GM10248 (cell line): Measurements from ENCODE around the gene PPY.

Experiments used
- CTCF ChIA-PET: fragments of 300-600 bp; sonication (Branson Sonifier 250); formaldehyde crosslinking; extraction: SDS; loops from one replicate; lab custom pipeline; 2021; ENCODE audit warnings: antibody characterized with exemption; lab: Yijun Ruan, JAX
- POLR2A ChIA-PET: fragments of 350-650 bp; sonication (Branson Sonifier 250); formaldehyde crosslinking; extraction: SDS; loops from one replicate; lab custom pipeline; 2020; ENCODE audit warnings: antibody characterized with exemption; lab: Yijun Ruan, JAX
- DNase-seq: peaks from one replicate; pipeline ENCODE4 v3.0.0; 2012; ENCODE audit errors: extremely low spot score
- CTCF ChIP-seq: IDR thresholded peaks from 2 replicates; pipeline ENCODE4 v1.5.1; 2012; ENCODE audit warnings: mild to moderate bottlenecking, low read depth; ENCODE audit errors: extremely low read depth, missing control alignments, control extremely low read depth

PPY gene

DNA sequence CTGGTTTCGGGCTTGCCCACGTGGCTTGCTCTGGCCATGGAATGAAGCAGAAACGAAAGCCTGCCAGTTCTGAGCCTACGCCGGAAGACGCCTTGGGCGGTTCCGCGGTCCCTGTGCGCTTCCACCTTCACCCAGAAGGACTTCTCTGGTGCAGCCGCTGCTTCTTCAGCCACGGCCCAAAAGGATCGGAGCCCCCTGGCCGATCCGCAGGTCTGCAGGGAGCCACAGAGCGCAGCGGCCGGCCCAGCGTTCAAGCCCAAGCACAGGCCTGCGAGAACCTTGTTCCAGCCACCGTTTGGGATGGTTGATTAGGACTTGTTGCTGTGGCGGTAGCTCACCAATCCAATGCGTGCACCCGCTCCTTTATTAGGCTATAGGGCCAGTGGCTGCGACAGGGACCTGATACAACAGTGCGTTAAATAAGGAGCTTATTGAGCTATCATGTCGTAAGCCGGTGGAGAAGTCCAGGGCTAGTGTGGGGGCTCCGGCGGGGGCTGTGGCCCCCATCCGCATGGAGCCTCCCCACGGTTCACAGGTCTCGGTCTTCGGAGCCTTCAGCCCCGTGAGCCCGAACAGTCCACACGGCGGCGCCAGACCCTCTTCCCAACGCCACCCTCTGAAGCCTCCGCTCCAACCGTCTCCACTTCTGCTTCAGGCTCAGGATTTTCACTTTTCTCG, 24.8 kb downstream of the PPY start:
- ChIA-PET POLR2A (no interaction called here), CTCF (interaction anchor here (2.0 kb wide), 1 partner anchor 8 kb away, joined by 9 read pairs; no protein-coding TSS in a partner anchor)
- peak; percentile 57 for DNase-seq
- TF ChIP-seq CTCF, result peak; percentile 39

DNA sequence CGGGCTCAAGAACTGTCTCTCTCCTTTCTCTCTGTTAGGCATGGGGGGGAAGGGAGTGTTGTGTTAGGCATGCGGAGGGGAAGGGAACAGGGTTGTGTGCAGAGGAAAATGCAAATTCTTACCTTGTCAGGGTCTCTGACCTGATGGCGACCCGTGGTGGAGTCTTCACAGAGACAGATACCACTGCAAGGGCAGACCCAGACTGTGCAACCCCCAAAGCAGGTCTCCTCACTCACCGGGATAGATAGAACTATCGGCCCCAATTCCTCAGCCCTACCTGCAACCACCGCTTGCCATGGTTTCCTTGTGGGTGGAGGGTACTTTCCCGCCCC, 25.3 kb downstream of the PPY start:
- DNase-seq, result no peak
- CTCF ChIA-PET, result interaction anchor here (2.0 kb wide), 1 partner anchor 8 kb away, joined by 9 read pairs; no protein-coding TSS in a partner anchor
- TF ChIP-seq CTCF, result no peak
- POLR2A ChIA-PET, result no interaction called here

DNA sequence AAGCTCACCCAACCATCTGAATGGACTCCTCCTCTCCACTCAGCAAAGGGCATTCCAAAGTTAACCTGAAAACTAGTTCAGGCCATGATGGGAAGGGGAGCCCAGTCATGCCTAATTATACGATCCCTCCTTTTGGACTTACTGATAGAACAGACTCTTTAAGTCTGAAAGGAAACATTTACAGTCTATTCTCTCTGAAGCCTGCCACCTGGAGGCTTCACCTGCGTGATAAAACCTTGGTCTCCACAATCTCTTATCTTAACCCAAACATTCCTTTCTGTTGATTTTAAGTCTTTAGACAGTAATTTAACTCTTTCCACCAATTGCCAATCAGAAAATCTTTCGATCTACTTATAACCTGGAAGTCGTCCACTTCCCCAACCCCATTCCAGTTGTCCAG, 25.9 kb downstream of the PPY start:
- ChIA-PET POLR2A (no interaction called here), CTCF (no interaction called here)
- no peak for DNase-seq
- no peak for TF ChIP-seq CTCF

DNA sequence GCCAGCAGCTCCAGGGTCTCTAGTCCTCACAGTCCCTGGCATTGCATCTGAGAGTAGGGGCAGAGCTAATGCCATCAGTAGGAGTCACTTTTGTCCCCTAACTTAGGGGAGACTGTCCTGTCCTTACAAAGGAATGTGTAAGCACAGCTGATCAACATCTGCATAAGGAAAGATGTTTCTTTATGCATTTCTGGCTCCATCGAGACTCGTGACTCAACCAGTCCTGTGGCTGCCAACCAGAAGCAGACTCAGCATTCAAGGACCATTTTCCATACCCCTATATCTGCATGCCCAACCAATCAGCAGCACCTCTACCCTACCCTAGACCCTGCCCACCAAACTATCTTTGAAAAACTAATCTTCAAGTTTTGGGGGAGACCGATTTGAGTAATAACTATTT, 26.7 kb downstream of the PPY start:
- no peak for TF ChIP-seq CTCF
- DNase-seq, result no peak

GRCh38 chr17:43914451-43914850, 27.8 kb downstream of the PPY start:
- DNase-seq, result no peak
- POLR2A ChIA-PET, result no interaction called here
- CTCF ChIA-PET, result interaction anchor here (1.2 to 2.2 kb wide), 8 partner anchors 11 to 127 kb away, joined by 3 to 8 read pairs (median 4); no protein-coding TSS in a partner anchor
- no peak for TF ChIP-seq CTCF

More for the DNA sequence above, 26.7 kb downstream of the PPY start:
- POLR2A ChIA-PET, result no interaction called here
- CTCF ChIA-PET, result interaction anchor here (2.1 to 2.2 kb wide), 3 partner anchors 29 to 38 kb away, joined by 7 to 8 read pairs (median 8); no protein-coding TSS in a partner anchor

DNA sequence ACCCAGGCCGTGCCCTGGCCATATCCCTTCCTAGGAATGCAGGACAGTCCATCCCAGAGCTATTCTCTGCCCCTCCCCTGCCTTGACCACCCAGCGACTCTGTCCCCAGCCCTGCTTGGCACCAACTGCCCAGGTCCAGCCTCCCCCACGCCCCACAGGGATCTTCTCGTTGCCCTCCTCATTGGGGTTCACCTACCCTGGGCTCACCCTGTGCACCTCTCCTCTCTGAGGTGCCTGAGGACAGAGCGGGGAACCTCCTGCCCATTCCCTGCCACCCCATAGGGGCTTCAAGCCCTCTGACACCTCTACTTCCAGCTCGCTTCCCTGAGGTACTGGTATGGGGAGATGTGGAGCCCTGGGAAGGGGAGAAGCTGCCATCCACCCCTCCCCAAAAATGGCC, 28.7 kb downstream of the PPY start:
- POLR2A ChIA-PET, result no interaction called here
- no peak for TF ChIP-seq CTCF
- CTCF ChIA-PET, result interaction anchor here (0.6 to 2.2 kb wide), 9 partner anchors 12 to 128 kb away, joined by 3 to 8 read pairs (median 3); no protein-coding TSS in a partner anchor

More for the DNA sequence above, 28.7 kb downstream of the PPY start:
- DNase-seq, result no peak
